ENCODE measurements around the gene FOXO3. TPM values are rescaled to one million over a fixed set of nuclear protein-coding genes. Genes with fewer than 3 reads are reported as not detected.

The FOXO3 gene
- total RNA-seq, 1 donor from 2014 or later, result 37.3 TPM

- no peaks in the 10 kb centered on the region for H3K27me3 Mint-ChIP-seq (ENCODE audit: low read depth, unreplicated experiment)
- no peak overlapping the region for H2AFZ ChIP-seq (ENCODE audit: low read depth, low read length)
- H3K9me3 Mint-ChIP-seq (ENCODE audit: unreplicated experiment), result no peaks in the 10 kb centered on the region
- peaks cover 3% of the 10 kb centered on the region for H3K36me3 ChIP-seq (ENCODE audit: insufficient read depth, low read length)
- H3K4me3 Mint-ChIP-seq (ENCODE audit: unreplicated experiment), result no peak overlapping the region
- peaks cover 24% of the 10 kb centered on the region for H3K4me1 ChIP-seq (ENCODE audit: insufficient read depth, low read length)
- no peak overlapping the region for H3K4me2 ChIP-seq (ENCODE audit: low read length)
- no peaks in the 10 kb centered on the region for H4K20me1 ChIP-seq (ENCODE audit: insufficient read depth, low read length)
- peaks cover 10% of the 10 kb centered on the region for H3K36me3 Mint-ChIP-seq (ENCODE audit: low read depth, unreplicated experiment)
- H3K27ac Mint-ChIP-seq (ENCODE audit: unreplicated experiment), result no peak overlapping the region
- peaks cover 29% of the 10 kb centered on the region for H3K4me1 Mint-ChIP-seq (ENCODE audit: low read depth, unreplicated experiment)
- TF ChIP-seq EZH2 (IDR thresholded peaks at IDR 0.05; ENCODE audit: insufficient read depth, low read length), result no peak
- TF ChIP-seq, protein P1, sequence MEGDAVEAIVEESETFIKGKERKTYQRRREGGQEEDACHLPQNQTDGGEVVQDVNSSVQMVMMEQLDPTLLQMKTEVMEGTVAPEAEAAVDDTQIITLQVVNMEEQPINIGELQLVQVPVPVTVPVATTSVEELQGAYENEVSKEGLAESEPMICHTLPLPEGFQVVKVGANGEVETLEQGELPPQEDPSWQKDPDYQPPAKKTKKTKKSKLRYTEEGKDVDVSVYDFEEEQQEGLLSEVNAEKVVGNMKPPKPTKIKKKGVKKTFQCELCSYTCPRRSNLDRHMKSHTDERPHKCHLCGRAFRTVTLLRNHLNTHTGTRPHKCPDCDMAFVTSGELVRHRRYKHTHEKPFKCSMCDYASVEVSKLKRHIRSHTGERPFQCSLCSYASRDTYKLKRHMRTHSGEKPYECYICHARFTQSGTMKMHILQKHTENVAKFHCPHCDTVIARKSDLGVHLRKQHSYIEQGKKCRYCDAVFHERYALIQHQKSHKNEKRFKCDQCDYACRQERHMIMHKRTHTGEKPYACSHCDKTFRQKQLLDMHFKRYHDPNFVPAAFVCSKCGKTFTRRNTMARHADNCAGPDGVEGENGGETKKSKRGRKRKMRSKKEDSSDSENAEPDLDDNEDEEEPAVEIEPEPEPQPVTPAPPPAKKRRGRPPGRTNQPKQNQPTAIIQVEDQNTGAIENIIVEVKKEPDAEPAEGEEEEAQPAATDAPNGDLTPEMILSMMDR (IDR thresholded peaks at IDR 0.05; ENCODE audit: insufficient read depth, low read depth, low read length), result no peak
- no peak overlapping the region for H3K9ac ChIP-seq (ENCODE audit: low read length)
- H3K4me3 ChIP-seq (ENCODE audit: insufficient read depth, low read depth, low read length), result no peak overlapping the region
- no peaks in the 10 kb centered on the region for H3K27me3 ChIP-seq (ENCODE audit: insufficient read depth, low read length)
- H3K27ac ChIP-seq (ENCODE audit: low read depth, low read length), result no peak overlapping the region
- FAIRE-seq (no peak), DNase-seq (ENCODE audit: low read depth) (no peak)
- no peaks in the 10 kb centered on the region for H3K9me3 ChIP-seq (ENCODE audit: insufficient read depth, low read depth, low read length)
- peaks cover 3% of the 10 kb centered on the region for H3K79me2 ChIP-seq (ENCODE audit: insufficient read depth, low read length)
Observed at GRCh38 chr6:108685970-108686369, 125.3 kb downstream of the FOXO3 start.

DNA sequence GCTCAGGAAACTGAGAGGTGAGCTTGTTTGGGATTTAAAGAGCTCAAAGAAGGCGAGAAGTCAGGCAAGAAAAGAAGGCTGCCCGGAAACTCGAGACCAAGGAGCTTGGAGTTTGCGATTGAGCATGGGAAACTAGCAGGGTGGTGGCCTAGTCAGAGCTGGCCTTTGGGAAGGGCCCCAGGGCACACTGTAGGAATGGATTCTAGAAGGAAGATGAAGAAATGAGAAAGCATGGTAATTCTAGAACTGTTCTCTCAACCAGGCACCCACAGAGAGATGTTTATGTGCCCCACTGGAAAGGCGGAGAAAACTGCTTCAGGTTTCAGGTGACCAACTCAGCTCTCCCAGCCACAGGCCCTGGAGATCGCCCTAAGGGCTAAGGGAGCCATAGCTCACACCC is 126.2 kb downstream of the FOXO3 start:
- Histone ChIP-seq H3K4me1 (ENCODE audit: insufficient read depth, low read length) (peaks cover 22% of the 10 kb centered on the region), H3K4me2 (ENCODE audit: low read length) (no peak overlapping the region), H3K27me3 (ENCODE audit: insufficient read depth, low read length) (no peaks in the 10 kb centered on the region), H3K4me3 (ENCODE audit: insufficient read depth, low read depth, low read length) (no peak overlapping the region), H3K79me2 (ENCODE audit: insufficient read depth, low read length) (peaks cover 3% of the 10 kb centered on the region), H3K9ac (ENCODE audit: low read length) (no peak overlapping the region), H3K27ac (ENCODE audit: low read depth, low read length) (no peak overlapping the region), H3K36me3 (ENCODE audit: insufficient read depth, low read length) (peaks cover 3% of the 10 kb centered on the region), H3K9me3 (ENCODE audit: insufficient read depth, low read depth, low read length) (no peaks in the 10 kb centered on the region), H2AFZ (ENCODE audit: low read depth, low read length) (no peak overlapping the region), H4K20me1 (ENCODE audit: insufficient read depth, low read length) (no peaks in the 10 kb centered on the region)
- Mint-ChIP-seq H3K27ac (ENCODE audit: unreplicated experiment) (no peak overlapping the region), H3K27me3 (ENCODE audit: low read depth, unreplicated experiment) (no peaks in the 10 kb centered on the region), H3K4me3 (ENCODE audit: unreplicated experiment) (no peak overlapping the region), H3K36me3 (ENCODE audit: low read depth, unreplicated experiment) (peaks cover 10% of the 10 kb centered on the region), H3K9me3 (ENCODE audit: unreplicated experiment) (no peaks in the 10 kb centered on the region), H3K4me1 (ENCODE audit: low read depth, unreplicated experiment) (peaks cover 24% of the 10 kb centered on the region)
- TF ChIP-seq, protein P1 (IDR thresholded peaks at IDR 0.05; ENCODE audit: insufficient read depth, low read depth, low read length), result no peak
- TF ChIP-seq EZH2 (IDR thresholded peaks at IDR 0.05; ENCODE audit: insufficient read depth, low read length), result no peak
- FAIRE-seq (no peak), DNase-seq (ENCODE audit: low read depth) (no peak)

DNA sequence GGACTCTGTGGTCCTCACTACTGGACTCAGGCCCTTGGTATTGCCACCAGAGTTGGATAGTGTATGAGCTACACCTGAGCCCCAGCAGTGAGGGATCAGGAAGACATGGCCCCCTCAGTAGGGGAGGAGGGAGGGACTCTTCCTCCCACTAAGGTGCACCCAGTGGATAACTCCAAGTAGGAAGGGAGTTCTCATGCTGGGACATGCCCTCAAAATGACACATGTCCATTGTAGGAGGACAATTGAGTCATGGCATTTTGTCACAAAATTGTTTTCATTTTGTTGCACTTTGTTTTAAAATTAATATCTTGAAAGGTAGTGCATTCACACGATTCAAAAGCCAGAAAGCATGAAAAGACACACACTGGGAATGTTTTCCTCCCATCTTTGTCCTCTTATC is 127.2 kb downstream of the FOXO3 start:
- Histone ChIP-seq H3K4me2 (ENCODE audit: low read length) (no peak overlapping the region), H3K36me3 (ENCODE audit: insufficient read depth, low read length) (peaks cover 3% of the 10 kb centered on the region), H3K27ac (ENCODE audit: low read depth, low read length) (no peak overlapping the region), H3K9ac (ENCODE audit: low read length) (no peak overlapping the region), H3K4me3 (ENCODE audit: insufficient read depth, low read depth, low read length) (no peak overlapping the region), H3K9me3 (ENCODE audit: insufficient read depth, low read depth, low read length) (no peaks in the 10 kb centered on the region), H2AFZ (ENCODE audit: low read depth, low read length) (no peak overlapping the region), H4K20me1 (ENCODE audit: insufficient read depth, low read length) (no peaks in the 10 kb centered on the region), H3K79me2 (ENCODE audit: insufficient read depth, low read length) (peaks cover 3% of the 10 kb centered on the region), H3K27me3 (ENCODE audit: insufficient read depth, low read length) (no peaks in the 10 kb centered on the region), H3K4me1 (ENCODE audit: insufficient read depth, low read length) (peaks cover 17% of the 10 kb centered on the region)
- Mint-ChIP-seq H3K27me3 (ENCODE audit: low read depth, unreplicated experiment) (no peaks in the 10 kb centered on the region), H3K9me3 (ENCODE audit: unreplicated experiment) (no peaks in the 10 kb centered on the region), H3K36me3 (ENCODE audit: low read depth, unreplicated experiment) (peaks cover 14% of the 10 kb centered on the region), H3K27ac (ENCODE audit: unreplicated experiment) (no peak overlapping the region), H3K4me3 (ENCODE audit: unreplicated experiment) (no peak overlapping the region), H3K4me1 (ENCODE audit: low read depth, unreplicated experiment) (peaks cover 20% of the 10 kb centered on the region)
- FAIRE-seq (no peak), DNase-seq (ENCODE audit: low read depth) (no peak)
- no peak for TF ChIP-seq EZH2 (IDR thresholded peaks at IDR 0.05; ENCODE audit: insufficient read depth, low read length)
- TF ChIP-seq, protein P1 (IDR thresholded peaks at IDR 0.05; ENCODE audit: insufficient read depth, low read depth, low read length), result no peak
